Stimulated activated CD8-positive, alpha-beta memory T cell treated with anti-CD3 and anti-CD28 coated beads, Interleukin-12 subunit alpha, Interleukin-12 subunit beta, amount 100 ng/mL, for 1 hour (primary cell): Measurements from ENCODE around the gene EPYC.

ENCODE experiments used
- DNase-seq: peaks from one replicate; pipeline ENCODE4 v3.0.0-alpha.2; 2020; ENCODE audit warnings: low read depth

The EPYC gene

DNA sequence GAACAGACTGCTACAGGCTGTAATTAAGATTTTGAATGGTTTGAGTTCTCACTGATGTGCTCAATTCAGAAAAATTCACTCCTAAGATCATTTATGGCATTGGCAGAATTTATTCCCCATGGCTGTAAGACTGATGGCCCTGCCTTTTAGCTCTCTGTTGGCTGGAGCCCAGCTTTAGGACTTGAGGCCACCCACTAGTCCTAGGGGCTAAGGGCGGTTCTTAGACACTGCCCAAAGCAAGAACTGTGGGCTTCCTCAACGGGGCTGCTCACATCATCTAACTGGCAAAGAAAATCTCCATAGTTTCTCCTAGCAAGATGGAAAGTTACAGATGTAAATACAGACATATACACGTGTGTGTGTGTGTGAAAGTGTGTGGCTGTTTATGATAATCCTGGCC lies 46.4 kb downstream of the EPYC start:
- DNase-seq, result no peak

DNA sequence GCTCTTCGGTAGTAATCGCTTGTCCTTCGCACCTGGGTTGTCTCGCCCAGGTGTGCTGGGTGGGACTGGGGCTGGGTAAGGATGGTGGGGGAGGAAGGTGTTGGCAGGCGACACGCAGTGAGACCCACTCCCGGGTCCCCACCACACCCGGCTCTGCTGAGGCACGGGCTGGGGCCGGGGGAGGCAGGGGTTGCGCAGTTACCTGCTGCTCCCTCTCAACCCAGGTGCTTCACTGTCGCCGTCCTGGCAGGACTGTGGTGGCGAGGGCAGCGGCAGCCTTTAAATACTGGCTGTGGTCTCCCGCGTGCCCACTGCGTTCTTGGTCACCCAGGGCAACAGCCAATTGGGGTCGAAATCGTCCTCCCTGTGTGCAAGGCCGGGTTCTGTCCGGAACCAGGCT lies 49.9 kb downstream of the EPYC start, which contains the start of gene CCER1:
Gene CCER1 (minus strand): TSS at position 256 of the 400 bp plus-strand sequence. CDS start 434 bp downstream, outside the sequence.
- no peak for DNase-seq

DNA sequence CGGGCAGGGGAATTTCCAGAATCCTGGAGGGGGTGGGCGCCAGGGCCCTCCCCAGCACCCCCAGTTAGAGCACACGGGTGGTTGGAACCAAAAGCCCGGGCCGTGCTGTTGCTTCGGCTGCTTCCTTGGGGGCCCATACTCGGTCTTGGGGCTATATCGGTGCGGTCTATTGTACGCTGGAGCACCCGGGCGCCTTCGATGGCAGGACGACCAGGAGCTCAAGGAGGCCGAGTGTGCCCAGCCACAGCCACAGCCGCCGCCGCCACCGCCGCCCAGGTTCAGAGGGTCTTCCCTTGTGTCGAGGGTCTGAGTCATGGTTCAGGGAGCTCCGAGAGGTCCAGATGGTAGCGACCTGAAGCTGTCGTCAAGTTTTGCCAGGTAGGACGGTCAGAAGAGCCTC lies 50.3 kb downstream of the EPYC start:
- DNase-seq, result no peak

DNA sequence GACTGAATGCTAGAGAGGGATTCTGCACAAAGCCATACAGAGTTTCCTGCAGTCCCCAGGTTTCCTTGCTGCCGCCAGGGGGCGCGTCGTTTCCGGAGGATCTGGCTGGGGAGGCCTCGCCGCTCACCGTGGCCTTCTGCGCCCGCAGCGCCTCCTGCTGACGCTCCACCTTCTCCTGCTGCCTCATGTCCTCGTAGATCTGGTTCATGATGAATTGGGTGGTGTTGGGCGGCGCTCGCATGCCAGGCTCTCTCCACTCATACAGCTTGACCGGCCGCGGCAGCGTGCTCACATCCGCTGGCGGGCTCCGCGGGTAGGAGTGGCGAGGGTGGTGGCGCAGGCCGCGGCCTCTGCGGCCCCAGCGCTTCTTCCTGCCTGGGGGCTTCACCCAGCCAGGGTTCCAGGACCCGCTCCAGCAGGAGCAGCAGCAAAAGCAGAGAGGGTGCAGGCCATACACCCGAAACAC lies 50.8 kb downstream of the EPYC start:
- DNase-seq, result no peak

DNA sequence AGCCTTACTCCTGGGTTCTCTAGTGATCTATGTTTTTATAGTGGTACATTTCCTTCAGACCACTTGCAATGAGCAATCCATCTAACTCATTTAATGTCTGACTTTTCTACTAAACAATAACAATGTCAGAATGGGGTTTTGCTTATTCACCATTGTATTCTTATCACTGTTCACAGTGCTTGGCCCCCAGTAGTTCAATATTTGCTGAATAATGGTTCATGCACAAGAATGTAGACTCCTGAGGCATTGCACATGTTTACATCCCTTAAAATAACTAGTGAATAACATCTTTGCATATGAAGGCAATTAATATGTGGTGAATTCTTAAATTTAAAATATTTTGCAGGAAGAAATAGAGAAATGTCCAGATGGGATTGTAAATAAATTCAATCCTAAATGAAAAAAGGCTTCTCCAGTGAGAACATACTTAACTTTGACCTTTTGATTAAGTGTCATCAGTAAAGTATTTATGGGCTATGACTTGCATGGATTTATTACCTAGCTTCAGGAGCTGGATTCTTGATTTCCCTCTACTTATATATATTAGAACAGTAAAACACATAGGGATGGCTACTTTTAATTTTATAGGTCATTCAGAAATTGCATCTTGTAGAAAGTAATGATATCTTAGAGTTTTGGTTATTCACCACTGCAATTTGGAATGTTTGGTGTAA lies 53.2 kb downstream of the EPYC start:
- no peak for DNase-seq

DNA sequence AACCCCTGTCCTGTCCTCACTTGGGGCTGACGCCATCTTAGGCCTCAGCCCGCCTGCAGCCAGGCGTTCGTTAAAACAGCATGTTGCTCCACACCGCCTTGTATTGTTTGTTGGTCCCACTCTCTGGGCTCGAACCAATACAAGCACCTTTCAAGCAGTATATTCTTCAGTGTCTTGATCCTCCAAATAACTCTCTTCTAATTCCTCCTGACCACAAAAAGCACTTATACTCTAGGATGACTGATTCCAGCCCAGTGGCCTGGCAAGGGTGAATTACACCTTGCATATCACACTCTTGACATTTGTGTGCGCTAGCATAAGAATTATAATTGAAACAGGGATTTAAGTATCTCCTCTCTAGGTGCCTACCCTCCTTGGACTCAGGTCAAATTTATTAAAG lies 56.9 kb downstream of the EPYC start:
- no peak for DNase-seq

DNA sequence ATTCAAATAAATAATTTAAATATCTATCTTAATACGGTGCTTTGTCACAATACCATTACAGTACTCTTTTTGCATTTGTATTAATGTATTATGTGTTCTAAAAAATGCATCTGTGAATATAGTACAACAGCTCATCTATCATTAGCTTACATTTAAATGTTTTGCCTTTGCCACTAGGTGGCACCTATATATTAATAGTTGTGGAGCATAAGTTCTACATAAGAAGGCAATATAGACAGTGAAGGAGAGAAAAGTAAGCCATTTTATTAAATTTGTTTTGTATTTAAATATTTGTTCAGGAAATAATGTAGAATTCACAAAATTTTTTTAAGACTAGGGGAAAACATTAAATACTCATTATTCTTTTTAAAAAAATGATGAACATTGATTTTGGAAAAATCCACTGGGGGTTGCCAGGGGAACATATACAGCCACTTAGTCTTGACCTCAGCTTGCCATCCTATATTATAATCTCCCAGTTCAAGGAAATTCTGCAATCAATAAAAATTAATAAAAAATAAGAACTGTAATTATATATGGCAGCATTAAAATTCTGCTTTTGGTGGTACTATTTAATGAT lies 59.6 kb downstream of the EPYC start:
- no peak for DNase-seq

DNA sequence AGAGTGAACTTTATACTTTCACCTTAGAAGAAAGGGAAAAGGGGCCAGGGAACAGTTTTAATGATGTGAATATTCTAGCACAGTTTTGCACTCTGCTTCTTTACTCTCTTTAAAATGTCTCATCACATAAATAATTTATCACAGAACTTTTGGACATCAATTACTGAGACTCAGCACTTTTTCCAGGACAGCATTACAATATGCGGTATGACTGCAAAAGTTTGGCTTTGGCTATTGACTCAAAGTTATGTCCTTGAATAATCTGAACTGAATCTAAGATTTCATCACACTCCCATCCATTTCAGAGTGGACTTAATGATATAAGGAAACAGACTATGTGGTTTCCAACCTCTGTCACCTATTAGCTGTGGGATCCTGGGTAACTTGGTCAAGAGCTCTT lies 61.5 kb downstream of the EPYC start:
- DNase-seq, result no peak

DNA sequence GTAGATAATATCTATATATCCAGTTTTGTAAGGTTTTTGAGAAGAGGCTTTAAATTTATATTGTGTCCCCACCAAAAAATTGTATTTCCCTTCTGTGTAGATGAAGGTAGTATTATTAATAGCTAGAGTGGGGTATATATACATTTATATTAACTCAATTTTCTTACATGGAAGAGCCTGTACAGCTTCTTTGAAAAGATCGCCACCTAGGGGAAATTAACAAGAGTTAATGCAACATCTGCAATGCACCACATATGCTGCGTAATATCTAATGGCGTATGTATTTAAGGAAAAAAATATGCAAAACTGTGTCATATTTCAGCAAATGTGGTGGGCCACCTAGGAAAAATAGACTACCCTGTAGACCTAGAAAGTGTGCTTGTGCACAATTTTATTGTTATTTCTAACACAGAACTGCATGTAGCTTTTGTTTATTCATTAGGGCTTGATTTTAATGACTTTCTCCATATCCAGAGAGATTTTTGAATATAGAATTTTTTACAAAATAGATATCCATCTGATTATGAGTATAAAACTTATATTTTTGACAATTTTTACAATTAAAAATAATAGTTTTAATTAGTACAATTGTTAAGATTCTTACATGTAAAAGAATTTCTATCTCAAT lies 63.8 kb downstream of the EPYC start:
- no peak for DNase-seq

DNA sequence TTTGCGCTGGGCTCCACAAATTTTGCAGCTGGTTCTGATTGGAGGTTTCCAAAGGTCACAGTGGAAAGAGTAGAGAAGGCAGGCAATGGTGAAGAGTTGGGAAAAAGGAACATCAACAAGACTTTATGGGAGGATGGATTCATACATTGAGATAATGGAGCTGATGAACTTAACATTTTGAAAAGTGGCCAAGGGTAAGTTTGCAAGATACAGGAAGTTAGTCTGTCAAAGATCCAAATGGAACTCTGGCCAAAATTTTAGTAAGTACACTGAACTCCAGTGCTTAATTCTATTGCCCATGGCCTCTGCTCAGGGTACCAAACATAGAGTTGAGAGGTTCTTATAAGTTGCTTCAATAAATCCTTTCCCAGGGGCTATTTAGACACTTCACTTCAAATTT lies 65.4 kb downstream of the EPYC start:
- no peak for DNase-seq

DNA sequence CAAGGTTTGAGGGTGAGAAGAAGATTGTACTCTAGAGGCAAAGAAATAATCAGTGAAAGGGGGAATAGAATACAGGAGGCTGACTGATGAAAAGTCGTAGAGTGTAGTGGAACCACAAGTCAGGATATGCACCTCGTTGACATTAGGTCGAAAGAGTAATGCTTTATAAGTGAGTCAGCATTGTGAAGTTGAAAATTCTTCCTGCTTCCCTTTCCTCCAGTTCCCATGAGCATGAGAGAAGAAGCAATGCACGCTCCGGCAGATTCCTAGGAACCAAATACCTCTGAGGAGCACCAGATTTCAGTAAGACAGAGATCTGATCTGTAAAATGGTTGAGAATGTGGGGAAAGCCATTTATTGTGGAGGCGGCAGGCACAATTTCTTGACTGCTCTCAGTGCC lies 66.3 kb downstream of the EPYC start:
- no peak for DNase-seq

DNA sequence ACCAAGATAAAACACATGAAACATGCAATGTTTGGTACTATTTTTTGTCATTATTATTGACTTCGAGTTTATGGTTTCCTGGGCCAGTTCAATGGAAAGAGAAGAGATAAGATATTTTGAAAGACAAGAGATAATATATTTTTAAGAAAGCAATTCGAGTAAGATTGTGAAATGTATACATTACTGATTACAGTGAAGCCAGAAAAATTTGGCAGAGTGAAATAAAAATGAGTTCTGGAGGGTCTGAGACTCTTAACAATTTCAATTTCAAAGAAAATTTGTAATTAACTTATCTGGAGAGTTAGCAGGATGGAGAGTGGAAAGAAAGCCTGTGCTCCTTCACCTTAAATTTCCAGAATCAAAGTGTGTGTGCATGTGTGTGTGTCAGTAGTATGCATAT lies 67.1 kb downstream of the EPYC start:
- DNase-seq, result no peak

DNA sequence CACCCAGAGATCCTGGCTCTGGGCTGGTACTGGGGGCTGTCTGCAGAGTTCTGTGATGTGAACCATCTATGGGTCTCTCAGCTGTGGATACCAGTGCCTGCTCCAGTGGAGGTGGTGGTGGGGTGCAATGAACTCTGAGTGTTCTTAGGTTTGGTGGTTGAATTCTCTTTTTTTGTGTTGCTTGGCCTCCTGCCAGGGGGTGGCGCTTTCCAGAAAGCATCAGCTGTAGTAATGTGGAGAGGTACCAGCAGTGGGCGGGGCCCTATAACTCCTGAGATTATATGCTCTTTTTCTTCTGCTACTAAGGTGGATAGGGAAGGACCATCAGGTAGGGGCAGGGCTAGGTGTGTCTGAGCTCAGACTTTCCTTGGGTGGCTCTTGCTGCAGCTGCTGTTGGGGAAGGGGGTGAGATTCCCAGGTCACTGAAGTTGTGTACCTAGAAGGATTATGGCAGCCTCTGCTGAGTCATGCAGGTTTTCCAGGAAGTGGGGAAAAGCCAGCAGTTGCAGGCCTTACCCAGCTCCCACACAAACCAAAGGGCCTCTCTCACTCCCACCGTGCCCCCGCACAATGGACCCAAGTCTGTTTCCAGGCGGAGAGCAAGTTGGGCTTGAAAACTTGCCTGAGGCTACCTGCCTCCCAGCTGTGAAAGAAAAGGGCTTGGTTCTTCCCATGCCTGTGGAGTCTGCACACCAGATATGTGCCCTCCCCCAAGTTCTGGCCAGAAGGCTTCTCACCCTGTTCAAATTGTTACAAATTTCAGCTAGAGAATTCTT lies 68.4 kb downstream of the EPYC start:
- no peak for DNase-seq

DNA sequence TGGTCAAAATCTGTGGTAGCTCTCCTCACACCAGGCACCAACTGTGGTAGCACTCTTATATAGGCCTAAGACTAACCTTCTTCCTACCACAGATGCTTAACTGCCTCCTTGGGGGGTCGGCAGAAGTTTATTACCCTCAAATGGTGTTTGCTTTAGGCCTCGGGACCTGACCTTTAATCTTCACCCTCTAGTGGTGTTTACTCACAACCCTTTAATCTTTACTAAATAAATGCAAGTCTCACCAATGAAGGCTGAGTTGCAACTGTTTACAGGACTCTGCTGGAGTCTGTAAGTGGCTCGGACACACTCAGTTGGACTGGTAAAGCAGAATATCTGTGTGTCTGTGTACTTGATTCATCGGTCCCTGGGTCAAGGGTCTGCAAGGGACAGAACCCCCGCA lies 79.2 kb downstream of the EPYC start:
- DNase-seq, result no peak

DNA sequence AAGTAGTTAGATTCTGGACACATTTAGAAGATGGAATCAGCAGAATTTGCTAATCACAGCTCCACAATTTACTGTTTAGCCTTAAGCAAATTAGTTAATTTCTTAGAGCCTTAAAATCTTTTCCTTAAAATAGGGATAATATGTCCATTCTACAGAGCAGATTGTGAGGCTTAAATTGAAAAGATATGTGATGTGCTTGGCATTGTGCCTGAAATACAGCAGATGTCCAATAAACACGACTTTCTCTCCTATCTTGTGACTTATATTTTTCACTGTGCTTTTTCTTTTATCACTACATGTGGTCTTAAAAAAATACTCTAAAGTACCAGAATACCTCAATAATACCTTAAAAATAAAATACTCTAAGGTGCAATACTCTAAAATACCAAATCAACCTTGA lies 80.4 kb downstream of the EPYC start:
- DNase-seq, result no peak

DNA sequence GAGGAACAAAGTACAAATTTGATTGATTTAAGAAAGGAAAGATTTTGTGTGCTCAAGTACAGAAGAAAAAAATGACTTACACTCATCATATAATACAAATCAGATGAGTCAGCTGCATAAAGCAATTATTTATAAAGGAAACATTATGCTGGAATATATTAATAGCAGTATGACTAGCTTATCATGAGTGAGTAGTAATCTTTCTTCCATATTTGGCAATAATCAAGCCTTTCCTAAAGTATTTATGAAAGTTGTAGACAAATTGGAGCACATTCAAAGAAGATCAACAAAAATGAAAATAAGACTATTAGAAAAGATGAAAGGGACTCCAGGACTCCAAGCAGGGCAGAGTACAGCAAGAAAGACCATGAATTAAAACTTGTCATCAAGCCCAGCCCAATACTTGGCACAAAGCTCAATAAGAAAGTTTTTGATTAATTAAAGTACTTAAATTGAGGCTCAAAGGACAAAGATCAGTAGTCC lies 82.6 kb downstream of the EPYC start:
- DNase-seq, result no peak

DNA sequence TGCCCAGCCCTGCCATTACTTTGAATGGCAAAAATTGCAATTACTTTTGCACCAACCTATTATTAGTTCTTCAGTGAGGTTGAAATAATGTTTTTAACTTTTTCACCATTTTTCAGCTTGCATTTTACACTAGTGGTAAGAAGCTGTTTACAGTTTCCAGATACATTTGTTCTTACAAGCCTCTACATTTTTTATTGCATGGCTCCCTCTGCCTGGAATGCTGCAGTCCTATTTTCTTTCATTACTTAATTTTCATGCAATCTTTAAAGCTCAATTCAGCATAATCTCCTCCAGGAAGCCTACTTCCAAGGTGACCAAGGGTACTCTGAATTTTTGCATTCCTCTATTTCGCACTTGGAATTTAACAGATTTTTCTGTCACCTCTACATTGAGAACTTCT lies 83.2 kb downstream of the EPYC start:
- no peak for DNase-seq

DNA sequence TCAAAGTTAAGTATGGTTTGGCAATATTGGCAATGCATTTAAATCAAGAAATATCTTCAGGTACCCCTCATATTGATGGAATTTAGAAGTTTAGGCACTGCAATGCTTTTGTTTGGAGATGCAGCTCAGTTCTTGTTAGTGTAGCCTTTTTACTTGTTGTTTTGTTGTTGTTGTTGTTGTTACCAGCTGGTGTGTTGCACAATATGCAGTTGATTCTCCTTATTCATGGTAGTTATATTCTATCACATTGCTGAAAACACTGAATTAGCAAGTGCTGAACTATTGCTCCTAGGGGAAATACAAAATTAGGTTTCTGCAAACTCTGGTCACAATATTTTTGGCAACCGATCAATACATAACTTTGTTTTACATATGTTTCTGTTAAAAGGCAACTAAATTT lies 84.5 kb downstream of the EPYC start:
- no peak for DNase-seq

DNA sequence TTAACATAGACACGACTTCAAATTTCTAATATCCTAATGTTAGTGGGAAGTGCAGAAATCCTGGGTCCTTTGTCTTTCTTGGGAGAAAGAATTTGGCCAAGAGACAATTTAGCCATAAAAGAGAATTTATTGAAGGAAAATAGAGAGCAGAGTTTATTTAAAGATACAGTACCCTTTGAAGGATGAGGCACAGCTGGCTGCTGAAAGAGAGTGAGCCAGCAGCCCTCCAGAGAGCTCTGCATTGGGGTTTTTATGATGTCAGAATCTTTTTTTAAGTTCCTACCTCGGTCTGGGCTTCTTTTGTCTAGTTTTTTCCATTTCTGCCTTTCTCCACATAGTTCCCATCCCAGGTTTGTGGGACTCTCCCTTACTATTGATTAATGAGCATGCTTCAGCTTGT lies 87.3 kb downstream of the EPYC start:
- no peak for DNase-seq

DNA sequence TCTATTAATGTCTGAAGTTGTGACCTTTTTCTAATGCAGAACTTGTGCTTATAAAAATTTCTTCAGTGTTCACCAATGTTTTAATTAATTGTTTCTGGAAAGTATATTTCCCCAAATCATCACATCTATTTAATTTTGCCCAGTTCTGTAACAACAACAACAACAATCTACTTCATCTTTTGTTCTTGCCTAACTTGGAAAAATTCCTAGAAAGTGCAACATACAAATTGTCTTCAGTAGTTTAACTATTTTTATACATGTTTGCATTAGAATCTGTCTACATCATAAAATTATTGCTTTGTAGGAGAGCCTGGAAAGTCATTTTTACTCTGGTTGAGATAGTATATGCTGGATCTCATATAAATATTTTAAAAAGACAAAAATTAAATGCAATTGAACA lies 88.3 kb downstream of the EPYC start:
- no peak for DNase-seq

DNA sequence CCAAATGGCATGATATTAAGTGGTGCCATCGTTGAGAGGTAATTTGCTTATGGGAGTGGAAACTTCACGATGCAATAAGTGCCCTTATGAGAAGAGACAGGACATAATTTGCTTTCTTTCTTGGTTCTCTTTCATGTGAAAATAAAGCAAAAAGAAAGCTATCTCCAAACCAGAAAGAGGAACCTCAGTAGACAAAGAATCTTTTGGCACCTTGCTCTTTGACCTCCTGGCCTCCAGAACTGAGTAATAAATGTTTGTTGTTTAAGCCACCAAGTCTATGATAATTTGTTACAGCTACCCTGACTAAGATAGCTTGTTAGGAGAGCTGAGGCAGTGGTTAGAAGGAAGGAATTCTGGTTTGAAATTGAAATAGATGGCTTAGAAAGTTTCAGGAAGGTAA lies 89.4 kb downstream of the EPYC start:
- no peak for DNase-seq
